Fibroblast of mammary gland (primary cell): ENCODE measurements around the gene CDC42EP3.

Experiments
- DNase-seq: peaks from one replicate; pipeline ENCODE4 v3.0.0-alpha.2; 2010; ENCODE audit warnings: low read depth
- H3K4me3 ChIP-seq: 2 replicates; pipeline ENCODE4 v1.5.1; 2011; ENCODE audit warnings: low read depth, mild to moderate bottlenecking, low read length, moderate library complexity; ENCODE audit not compliant: control insufficient read depth
- CTCF ChIP-seq: conservative IDR thresholded peaks from 2 replicates; pipeline ENCODE4 v1.5.1; 2011; ENCODE audit warnings: low read depth, low read length, inconsistent platforms; ENCODE audit not compliant: control insufficient read depth, insufficient read depth

The CDC42EP3 gene

GRCh38 chr2:37698931-37699481 is 27.6 kb upstream of the CDC42EP3 start:
- TF ChIP-seq CTCF = no peak
- H3K4me3 ChIP-seq = no peak overlapping the region
- DNase-seq = peak; percentile 33

GRCh38 chr2:37695336-37695735 is 23.9 kb upstream of the CDC42EP3 start:
- H3K4me3 ChIP-seq = no peak overlapping the region

GRCh38 chr2:37692711-37693110 is 21.3 kb upstream of the CDC42EP3 start:
- no peak for DNase-seq
- H3K4me3 ChIP-seq = no peak overlapping the region
- no peak for TF ChIP-seq CTCF

More at GRCh38 chr2:37695336-37695735, 23.9 kb upstream of the CDC42EP3 start:
- no peak for TF ChIP-seq CTCF
- DNase-seq = no peak

- no peak overlapping the region for H3K4me3 ChIP-seq
- no peak for DNase-seq
- no peak for TF ChIP-seq CTCF
Measured at GRCh38 chr2:37689751-37690150, 18.3 kb upstream of the CDC42EP3 start.

- no peak for TF ChIP-seq CTCF
- DNase-seq = peak; percentile 61
- H3K4me3 ChIP-seq = no peak overlapping the region
Measured at GRCh38 chr2:37688771-37689468, 17.5 kb upstream of the CDC42EP3 start.

GRCh38 chr2:37686792-37687526 is 15.5 kb upstream of the CDC42EP3 start:
- no peak overlapping the region for H3K4me3 ChIP-seq
- TF ChIP-seq CTCF = no peak
- DNase-seq = no peak
